Measurements from ENCODE around the gene USH1C. TPM values are rescaled to one million over a fixed set of nuclear protein-coding genes. Genes with fewer than 3 reads are reported as not detected.
A peak's percentile ranks its signal among the peaks of the same experiment; 100 is the strongest.

Gene USH1C
- polyA plus RNA-seq, 3 donors, result 63.8 to 89.3 (median 78.9) TPM

DNA sequence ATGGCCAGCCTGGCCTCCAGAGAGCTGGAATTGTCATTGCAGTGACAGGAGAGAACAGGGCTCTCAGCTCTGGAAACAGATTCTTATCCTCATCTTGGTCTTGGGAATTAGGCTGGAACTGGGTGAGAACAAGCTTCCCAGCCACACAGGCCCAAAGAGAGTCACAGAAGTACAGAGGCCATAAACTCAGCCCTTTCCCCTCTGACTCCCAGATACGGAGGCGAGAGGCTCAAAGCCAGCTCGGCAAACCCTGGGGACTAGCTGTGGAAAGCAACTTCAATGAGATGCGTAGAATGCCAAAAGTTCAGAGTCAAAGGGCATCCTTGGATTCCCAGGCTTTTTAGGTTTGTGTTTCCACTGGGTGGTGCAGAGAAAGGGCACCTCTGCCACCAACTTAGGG is 53.3 kb downstream of the USH1C start:
- no peak for DNase-seq (ENCODE audit: extremely low read depth in 1 of 11, low read depth in 9 of 11, low spot score in 4 of 11)

- no peak for DNase-seq (ENCODE audit: extremely low read depth in 1 of 11, low read depth in 9 of 11, low spot score in 4 of 11)
Observed at GRCh38 chr11:17490232-17490631, 54.0 kb downstream of the USH1C start.

DNA sequence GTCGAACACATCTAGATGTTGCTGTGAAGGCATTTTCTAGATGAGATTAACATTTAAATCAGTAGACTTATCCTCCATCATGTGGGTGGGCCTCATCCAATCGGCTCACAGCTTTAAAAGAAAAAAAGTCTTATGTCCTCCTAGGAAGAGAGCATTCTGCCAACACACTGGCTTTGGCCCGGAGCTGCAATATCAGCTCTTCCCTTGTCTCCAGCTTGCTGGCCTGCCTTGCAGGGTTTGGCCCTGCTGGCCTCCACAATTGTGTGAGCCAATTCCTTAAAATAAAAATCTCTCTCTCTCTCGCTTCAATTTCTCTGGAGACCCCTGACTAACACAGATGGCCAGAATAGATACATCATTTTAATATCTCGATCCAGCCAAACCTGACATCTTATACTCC is 54.5 kb downstream of the USH1C start:
- no peak for DNase-seq (ENCODE audit: extremely low read depth in 1 of 11, low read depth in 9 of 11, low spot score in 4 of 11)

GRCh38 chr11:17488563-17488962 is 55.7 kb downstream of the USH1C start:
- no peak for DNase-seq (ENCODE audit: extremely low read depth in 1 of 11, low read depth in 9 of 11, low spot score in 4 of 11)

GRCh38 chr11:17486646-17487045 is 57.6 kb downstream of the USH1C start:
- DNase-seq (ENCODE audit: extremely low read depth in 1 of 11, low read depth in 9 of 11, low spot score in 4 of 11), result no peak

GRCh38 chr11:17483505-17483904 is 60.7 kb downstream of the USH1C start:
- no peak for DNase-seq (ENCODE audit: extremely low read depth in 1 of 11, low read depth in 9 of 11, low spot score in 4 of 11)

DNA sequence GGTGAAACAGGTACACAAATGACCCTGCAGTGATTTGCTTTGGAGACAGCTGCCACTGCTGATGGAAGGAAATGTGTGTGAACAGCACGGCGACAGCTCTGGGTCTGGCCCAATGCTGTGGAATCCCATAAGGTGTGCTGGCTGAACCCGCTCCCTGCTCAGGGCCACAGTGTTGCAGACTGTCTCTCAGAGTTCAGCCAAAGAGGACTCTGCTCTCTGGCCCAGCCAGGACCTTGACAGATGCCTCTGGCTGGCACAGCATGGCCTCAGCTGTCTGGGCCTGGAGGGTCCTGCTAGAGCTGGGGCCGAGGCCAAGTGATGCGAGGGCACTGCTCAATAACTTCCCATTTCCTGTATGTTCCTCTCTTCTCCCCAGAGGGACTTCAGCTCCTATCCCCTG is 62.3 kb downstream of the USH1C start:
- no peak for DNase-seq (ENCODE audit: extremely low read depth in 1 of 11, low read depth in 9 of 11, low spot score in 4 of 11)

- DNase-seq (ENCODE audit: extremely low read depth in 1 of 11, low read depth in 9 of 11, low spot score in 4 of 11), result peak in 10 of 11 donors; percentile 23 to 68 (median 45)
Observed at GRCh38 chr11:17479284-17480214, 64.7 kb downstream of the USH1C start.

DNA sequence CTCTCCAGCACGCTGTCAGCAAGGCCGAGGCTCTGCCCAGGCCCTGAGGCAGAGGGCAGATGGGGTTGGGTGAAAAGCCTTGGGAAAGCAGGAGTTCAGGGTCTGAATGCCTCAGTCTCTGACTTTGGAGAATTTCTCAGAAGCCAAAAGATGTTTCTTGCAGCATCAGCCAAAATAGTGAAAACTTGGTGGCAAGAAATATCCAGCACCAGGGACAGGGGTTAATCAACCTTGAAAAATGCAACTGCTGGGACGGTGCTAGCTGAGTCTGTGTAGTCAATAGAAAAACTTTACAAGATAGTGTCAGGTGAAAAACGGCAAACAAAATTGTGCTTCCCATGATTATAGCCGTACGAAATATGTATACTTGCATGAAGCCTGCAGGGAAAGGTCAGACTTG is 66.1 kb downstream of the USH1C start:
- DNase-seq (ENCODE audit: extremely low read depth in 1 of 11, low read depth in 9 of 11, low spot score in 4 of 11), result no peak

DNA sequence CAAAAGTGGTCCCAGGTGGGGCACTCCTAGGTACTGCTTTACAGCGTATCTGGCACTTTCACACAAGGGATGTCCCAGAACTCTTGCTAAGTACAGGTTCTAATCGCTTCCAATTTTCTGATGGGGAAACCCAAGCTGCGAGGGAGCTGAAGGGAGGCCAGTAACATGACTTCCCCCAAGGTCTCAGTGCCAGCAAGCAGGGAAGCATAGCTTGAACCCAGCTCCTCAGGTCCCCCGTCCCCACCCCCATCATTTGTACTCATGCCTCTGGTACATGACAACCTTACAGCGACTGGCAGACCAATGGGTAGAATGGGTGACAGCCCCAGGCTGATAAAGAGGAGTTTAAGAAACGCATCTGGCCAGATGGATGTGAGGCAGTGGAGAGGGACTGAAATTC is 66.9 kb downstream of the USH1C start:
- no peak for DNase-seq (ENCODE audit: extremely low read depth in 1 of 11, low read depth in 9 of 11, low spot score in 4 of 11)

DNA sequence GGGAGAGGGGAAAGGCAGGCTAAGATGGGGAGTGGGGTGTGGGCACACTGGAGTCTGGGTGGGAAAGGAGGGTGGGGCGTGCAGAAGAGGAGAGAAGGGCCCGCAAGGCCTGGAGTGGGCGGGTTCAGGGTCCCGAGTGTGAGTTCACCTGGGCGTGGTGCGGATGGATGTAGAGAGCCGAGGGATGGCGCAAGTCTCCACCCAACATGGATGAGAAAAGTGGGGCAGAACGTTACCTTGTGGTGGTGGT is 67.2 kb downstream of the USH1C start:
- no peak for DNase-seq (ENCODE audit: extremely low read depth in 1 of 11, low read depth in 9 of 11, low spot score in 4 of 11)

DNA sequence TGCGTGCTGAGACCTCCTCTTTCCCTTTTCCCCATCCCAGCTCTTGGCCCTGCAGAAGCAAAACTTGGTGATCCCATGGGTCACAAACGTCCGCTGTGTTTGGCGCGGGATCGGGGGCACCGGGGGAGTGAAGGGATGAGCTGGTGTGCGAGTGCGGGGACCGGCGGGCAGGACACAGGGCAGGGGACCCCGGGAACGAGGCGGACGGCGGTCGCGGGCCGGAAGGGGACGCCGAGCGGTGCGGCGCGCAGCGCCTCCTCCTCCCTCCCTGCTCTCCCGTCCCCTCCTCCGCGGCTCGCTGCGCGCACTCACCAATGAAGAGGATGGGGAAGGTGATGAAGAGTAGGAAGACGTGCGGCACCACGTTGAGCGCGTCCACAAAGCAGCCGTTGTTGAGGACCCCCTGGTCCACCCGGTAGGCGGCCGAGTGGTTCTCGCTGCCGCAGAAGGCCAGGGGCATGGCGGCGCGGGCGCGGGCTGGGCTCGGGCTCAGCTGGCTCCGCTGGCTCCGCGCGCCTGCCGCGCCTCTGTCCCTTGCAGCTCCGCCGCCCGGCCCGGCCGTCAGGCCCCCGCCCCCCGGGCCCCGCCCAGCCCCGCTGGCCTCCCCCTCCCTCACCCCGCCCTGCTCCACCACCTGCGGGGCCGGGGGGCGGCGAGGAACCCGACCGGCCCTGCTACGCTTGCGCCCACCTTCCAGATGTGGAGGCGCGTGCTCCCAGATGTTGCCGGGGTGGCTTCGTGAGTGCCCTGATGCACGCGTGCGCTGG is 67.7 kb downstream of the USH1C start, which contains the start of gene ABCC8:
Gene ABCC8, minus strand, starts transcription at position 529 of the 767 bp plus-strand sequence. Its CDS starts 69 bp downstream, at position 460.
- peak in 2 of 11 donors; percentile 12 to 21 for DNase-seq (ENCODE audit: extremely low read depth in 1 of 11, low read depth in 9 of 11, low spot score in 4 of 11)

DNA sequence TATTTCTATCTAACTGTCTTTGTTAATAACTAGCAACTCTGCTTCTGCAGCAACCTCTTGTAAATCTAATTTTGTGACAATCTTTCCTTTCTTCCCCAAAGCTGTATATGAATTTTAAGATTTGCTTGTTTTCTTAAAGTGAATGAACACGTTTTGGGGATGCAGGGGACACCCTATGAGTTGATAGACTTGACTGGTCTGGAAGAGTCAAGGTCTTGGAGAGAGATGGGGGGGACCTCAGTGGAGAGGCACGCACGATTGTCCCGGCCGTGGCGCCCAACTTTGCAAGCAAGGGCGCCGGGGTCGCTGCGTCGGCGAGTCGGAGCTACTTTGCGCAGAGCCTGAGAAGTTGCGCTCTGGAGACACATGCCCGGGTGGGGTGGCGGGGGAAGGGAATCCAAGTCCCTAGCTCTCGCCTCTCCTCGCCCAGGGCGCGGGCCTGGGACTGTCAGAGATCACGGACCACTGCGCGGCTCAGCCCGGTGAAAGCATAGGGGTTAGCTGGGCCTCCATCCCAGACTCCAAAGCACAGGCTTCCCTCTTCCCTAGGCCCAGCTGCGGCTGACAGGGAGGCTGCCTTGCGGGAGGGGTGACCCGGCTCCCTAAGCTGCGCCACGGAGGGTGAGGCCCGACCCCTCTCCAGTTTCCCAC is 68.4 kb downstream of the USH1C start:
- no peak for DNase-seq (ENCODE audit: extremely low read depth in 1 of 11, low read depth in 9 of 11, low spot score in 4 of 11)

DNA sequence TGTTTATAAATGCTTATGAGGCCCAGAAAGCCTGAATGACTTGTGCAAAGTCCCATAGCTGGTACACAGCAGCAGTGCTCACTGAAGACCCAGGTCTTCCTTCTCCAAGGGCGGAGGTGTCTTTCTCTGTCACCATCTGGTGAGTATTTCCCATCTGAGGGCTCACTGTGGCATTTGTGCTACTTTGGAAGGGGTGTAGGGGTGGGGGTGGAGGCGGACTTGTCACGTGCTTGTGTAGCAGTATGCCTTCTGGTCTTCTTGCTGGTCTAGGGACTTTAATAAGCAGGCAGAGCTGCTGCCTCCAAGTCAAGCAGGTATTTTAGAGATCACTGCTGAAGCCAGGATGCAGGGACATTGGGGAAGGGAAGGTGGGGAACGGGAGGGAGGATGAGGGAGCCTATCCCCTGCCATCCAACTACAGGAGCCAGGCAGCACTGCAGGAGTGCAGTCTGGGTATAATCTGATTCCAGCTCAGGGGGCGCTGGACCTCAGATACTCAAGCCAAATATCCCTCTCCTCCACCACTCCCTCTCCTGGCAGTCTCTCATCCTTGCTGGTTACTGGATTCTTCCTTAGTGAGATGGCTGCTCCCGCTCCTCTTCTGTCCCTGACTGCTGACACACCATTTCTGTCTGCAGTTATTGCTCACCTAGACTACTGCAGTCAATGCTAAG is 71.0 kb downstream of the USH1C start:
- no peak for DNase-seq (ENCODE audit: extremely low read depth in 1 of 11, low read depth in 9 of 11, low spot score in 4 of 11)

GRCh38 chr11:17472467-17472866 is 71.7 kb downstream of the USH1C start:
- DNase-seq (ENCODE audit: extremely low read depth in 1 of 11, low read depth in 9 of 11, low spot score in 4 of 11), result no peak

DNA sequence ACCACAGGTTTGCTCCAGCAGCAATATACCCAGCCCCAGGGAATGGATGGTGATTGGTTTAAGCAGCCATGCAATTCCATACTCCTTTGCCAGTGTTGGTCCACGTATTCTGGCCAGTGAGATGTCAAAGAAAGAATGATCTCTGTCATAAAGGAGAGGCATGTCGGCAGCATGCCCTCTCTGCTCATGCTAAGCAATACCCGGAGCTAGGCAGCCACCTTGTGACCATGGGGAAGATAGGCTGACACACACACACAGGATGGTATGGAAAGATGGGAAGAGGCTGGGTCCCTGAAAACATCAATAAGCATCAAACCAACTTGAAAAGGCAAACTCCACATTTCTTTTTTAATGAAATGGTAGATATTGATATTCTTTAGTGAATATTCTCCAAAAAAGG is 72.7 kb downstream of the USH1C start:
- DNase-seq (ENCODE audit: extremely low read depth in 1 of 11, low read depth in 9 of 11, low spot score in 4 of 11), result no peak

DNA sequence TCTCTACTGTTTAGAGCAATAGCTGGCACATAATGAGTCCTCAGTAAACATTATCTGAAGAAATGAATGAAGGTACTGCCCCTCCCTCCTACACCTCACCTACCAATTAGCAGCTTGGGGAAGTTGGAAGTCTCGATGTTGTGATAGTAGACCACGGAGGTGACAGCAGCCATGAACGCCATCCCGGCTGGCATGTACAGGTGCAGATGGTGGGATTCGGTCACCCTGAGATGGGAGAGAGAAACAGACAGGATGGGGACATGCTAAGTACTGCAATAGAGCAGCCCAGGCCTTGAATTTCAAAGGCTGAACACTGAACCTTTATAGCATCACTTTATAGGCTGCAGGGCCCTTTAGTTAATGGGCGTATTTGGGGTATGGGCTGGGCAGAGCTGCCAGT is 74.2 kb downstream of the USH1C start:
- no peak for DNase-seq (ENCODE audit: extremely low read depth in 1 of 11, low read depth in 9 of 11, low spot score in 4 of 11)

GRCh38 chr11:17468122-17468521 is 76.1 kb downstream of the USH1C start:
- no peak for DNase-seq (ENCODE audit: extremely low read depth in 1 of 11, low read depth in 9 of 11, low spot score in 4 of 11)

GRCh38 chr11:17463546-17464174 is 80.6 kb downstream of the USH1C start:
- DNase-seq (ENCODE audit: extremely low read depth in 1 of 11, low read depth in 9 of 11, low spot score in 4 of 11), result no peak
